ENCODE results near the gene AFF3.
"Not testable (repeated sequence)": the region's sequence is repeated elsewhere in the genome, so short reads cannot be mapped to it uniquely, and the experiment has no call there.

AFF3 gene

GRCh38 chr2:99694331-99694730 lies 448.1 kb downstream of the AFF3 start:
- no peak overlapping the region for H3K4me3 ChIP-seq (ENCODE audit: low read length)
- DNase-seq (ENCODE audit: low read depth, low spot score), result no peak

GRCh38 chr2:99692785-99693184 lies 449.6 kb downstream of the AFF3 start:
- H3K4me3 ChIP-seq (ENCODE audit: low read length), result no peak overlapping the region
- no peak for DNase-seq (ENCODE audit: low read depth, low spot score)

- DNase-seq (ENCODE audit: low read depth, low spot score), result no peak
- H3K4me3 ChIP-seq (ENCODE audit: low read length), result no peak overlapping the region
These were observed 450.5 kb downstream of the AFF3 start for GRCh38 chr2:99691926-99692325.

DNA sequence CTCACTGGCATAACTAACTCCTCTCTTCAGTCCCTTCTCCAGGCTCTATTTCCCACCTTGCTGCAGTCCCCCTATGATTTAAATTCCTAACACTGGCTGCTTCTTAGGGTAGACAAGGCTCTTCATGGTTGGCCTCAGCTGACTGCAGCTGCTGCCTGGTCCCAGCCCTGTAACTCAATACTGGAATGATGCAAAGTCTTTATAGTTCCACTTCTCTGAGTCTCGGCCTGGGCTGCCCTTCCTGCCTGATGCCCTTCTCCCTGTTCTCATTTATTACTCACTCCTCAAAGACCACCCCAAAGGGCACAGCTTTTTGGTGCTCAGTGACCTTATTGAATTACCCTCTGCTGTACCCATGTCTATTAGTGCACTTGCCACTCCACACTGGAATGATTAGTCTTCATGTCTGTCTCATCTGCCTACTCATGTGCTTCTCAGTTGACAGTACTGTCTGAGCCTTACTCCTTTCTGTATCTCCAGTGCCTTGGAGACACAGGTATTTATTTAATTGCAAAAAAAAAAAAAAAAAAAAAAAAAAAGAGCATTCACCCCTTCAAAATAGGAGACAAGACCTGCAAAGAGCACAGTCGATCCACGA lies 453.1 kb downstream of the AFF3 start:
- H3K4me3 ChIP-seq (ENCODE audit: low read length), result no peak overlapping the region
- DNase-seq (ENCODE audit: low read depth, low spot score), result no peak

DNA sequence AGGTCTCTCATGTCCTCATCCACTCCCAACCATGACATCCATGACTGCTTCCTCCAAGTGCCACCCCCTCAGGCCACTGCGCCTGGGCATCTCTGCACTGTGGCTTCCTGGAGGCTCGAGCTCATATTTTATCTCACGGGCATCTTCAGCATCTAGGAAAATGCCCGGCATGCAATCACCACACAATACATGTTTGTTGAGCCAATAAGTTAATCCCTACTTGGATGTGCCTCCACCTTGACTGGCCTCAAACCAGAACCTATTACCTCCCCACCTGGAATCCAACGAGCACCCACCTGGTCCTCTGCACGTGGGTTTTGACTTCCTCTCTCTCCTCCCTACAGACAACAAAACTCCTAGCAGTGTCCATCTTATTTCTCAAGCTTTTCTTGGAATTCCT lies 453.7 kb downstream of the AFF3 start:
- no peak for DNase-seq (ENCODE audit: low read depth, low spot score)
- H3K4me3 ChIP-seq (ENCODE audit: low read length), result no peak overlapping the region

- no peak for DNase-seq (ENCODE audit: low read depth, low spot score)
- no peak overlapping the region for H3K4me3 ChIP-seq (ENCODE audit: low read length)
These were observed 459.9 kb downstream of the AFF3 start for GRCh38 chr2:99682275-99683060.

DNA sequence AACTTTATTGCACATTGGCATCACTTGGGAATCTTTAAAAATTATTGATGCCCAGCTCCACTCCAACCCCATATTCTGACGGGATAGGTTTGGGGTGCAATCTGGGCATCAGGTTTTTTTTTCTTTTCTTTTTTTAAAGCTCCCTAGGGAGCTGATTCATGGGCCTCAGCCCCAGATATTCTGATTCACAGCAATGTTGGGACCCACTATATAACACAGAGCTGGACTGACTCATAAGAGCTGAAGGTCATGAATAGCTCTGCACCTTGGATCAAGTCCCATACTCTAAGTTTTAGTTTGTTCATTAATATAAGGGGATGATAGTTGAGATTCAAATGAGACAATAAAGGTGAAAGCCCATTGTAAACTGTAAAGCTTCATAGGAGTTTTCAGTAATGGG lies 461.4 kb downstream of the AFF3 start:
- no peak for DNase-seq (ENCODE audit: low read depth, low spot score)
- H3K4me3 ChIP-seq (ENCODE audit: low read length), result no peak overlapping the region

DNA sequence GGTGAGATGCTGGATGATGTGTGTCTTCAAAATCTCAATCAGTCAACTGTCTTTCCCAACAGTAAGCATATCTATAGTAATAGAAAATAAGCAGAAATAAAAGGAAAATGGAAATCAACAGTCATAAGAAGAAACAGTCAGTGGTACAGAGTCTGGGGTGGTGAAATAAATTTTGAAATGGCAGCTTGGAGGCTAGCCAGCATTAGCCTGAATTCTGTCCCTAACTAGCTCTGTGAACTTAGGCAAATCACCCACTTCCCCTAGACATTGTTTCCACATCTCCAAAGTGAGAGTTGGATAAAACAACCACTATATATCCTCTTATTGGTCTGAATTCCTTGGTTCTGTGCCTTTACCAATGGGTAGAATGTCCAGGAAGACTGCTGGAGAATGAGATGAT lies 462.9 kb downstream of the AFF3 start:
- no peak overlapping the region for H3K4me3 ChIP-seq (ENCODE audit: low read length)
- DNase-seq (ENCODE audit: low read depth, low spot score), result no peak

DNA sequence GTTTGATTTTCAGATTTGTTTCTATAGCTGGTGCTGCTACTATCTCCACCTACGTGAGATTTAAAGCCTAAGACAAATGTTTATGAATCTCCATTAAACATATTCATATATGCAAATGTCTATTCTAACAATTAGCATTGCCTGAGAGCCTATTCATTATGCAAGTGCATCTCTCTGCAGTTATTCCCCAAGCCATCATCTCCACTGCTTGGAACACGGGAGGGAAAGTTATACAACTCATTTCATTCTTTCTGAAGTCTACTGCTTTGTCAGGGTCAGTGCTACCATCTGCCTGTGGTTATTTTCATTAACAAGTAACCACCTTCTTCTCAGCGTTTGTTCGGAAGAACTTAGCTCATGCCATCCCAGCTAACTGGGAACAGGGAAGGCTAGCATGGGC lies 463.8 kb downstream of the AFF3 start:
- no peak overlapping the region for H3K4me3 ChIP-seq (ENCODE audit: low read length)
- no peak for DNase-seq (ENCODE audit: low read depth, low spot score)

DNA sequence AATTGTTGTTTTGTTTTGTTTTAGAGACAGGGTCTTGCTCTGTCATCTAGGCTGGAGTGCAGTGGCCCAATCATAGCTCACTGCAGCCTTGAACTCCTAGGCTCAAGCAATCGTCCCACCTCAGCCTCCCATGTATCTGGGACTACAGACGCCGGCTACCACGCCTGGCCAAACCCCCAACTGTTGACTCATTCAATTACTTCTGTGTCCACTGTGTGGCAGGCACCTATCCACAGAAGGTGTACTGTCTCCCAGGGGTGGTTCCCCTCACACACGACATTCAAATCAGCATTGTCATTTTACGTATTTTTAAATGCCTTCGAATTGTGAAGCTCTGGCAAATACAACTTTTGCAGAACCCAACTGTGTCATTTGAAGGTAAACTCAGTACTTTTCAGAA lies 464.6 kb downstream of the AFF3 start:
- no peak overlapping the region for H3K4me3 ChIP-seq (ENCODE audit: low read length)
- no peak for DNase-seq (ENCODE audit: low read depth, low spot score)

DNA sequence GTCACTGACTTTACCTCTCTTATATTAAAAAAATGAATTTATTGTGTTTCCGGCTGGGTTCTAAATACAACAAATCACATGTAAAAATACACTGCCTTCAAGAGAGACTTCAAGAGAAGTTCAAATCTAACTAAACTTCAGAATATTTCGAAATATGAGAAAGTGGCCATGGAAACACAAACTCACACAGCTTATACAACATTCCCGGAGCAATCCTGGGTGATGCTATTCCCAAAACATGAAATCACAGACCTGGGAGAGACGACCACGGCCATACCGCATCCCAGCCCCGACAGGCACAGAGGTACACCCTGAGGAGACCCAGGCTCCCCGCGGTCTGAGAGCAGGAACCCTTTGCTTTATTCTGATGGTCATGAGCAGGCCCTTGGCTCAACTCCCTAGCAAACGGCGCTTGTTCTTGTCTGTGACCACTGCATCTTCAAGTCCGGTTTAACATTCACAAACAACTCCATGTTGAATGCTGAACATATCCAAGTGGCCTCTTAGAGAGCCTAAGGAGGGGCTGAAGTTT lies 467.2 kb downstream of the AFF3 start:
- no peak for DNase-seq (ENCODE audit: low read depth, low spot score)
- no peak overlapping the region for H3K4me3 ChIP-seq (ENCODE audit: low read length)

GRCh38 chr2:99674090-99674489 lies 468.3 kb downstream of the AFF3 start:
- H3K4me3 ChIP-seq (ENCODE audit: low read length), result no peak overlapping the region
- no peak for DNase-seq (ENCODE audit: low read depth, low spot score)

DNA sequence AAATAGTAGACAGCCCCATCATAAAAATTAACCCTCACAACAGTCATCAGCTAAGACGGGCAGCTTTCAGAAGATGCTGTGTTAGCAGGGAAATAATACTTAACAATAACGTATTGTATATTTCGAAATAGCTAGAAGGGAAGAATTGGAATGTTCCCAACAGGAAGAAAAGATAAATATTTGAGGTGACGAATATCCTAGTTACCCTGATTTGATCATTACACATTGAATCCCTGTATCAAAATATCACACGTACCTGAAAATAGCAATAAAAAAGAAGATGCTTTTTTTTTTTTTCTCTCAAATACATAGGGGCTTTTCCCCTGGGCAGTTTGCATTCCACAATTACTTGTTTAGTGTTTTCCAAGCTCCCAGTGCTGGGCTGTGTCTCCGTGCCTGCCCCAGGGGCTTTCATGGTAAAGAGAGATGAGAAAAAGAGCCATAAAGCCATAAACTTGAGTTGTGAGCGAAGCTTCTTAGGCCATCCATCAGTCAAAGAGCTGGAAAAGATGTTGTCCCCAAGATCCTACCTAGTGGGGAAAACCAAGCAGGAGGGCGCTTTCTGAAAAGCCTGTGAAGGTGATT lies 469.5 kb downstream of the AFF3 start:
- no peak overlapping the region for H3K4me3 ChIP-seq (ENCODE audit: low read length)
- no peak for DNase-seq (ENCODE audit: low read depth, low spot score)

DNA sequence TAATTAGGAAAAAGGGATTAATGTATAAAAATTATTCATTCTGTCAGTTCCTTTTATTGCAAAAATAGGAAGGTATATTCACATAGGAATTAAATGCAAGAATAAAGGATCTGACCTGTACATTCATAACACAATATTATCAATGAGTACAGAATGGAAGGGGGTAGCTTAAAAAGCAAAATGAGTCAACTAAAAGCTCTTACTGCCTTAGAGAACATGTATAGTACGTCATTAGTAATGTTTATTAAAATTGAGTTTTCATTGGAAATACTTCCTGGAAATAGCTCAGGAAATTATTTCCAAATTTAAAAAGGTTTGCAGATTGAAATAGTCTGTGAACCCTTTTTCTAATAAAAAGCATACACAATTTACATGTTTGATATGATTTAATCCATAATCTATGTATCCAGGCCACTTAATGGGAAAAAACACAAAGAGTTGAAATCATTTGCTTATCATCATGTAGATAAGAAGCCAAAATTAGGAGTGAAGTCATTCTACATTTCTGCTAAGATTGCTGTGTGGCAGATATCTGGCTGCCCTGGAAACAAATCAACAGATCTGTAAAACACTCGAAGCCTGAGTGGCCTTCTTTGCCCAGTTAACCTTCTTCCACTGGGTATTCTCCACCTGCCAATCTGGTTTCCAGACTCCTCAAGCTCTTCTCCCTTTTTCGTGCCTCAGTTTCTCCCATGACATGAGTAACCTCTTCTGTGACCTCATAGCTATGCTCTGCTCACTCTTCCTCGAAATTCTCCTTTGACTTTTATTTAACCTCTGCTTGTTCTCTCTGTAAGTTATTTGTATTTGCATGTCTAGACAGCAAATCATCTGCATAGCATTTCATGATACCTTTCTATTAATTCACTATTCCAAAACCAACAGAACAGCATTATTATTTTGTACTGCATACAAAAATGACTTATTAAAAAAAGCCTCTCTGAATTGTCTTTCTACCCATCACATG lies 471.3 kb downstream of the AFF3 start:
- DNase-seq (ENCODE audit: low read depth, low spot score), result no peak
- no peak overlapping the region for H3K4me3 ChIP-seq (ENCODE audit: low read length)

DNA sequence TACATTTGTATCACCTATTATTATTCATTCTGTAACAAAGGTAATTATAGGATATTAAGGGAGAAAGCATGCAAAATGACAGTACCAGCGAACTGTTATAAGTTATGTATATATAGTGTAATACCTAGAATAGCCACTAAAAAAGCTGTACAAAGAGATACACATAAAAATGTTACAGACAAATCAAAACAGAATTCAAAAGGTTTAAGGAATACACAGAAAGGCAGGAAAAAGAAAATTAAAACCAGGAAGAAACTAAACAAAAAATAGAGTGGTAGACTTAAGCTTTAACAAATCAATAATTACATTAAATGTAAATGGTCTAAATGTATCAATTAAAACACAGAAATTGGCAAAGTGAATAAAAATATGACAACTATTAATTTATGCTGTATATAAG lies 476.1 kb downstream of the AFF3 start:
- no peak for DNase-seq (ENCODE audit: low read depth, low spot score)
- H3K4me3 ChIP-seq (ENCODE audit: low read length), result no peak overlapping the region

GRCh38 chr2:99663641-99664040 lies 478.7 kb downstream of the AFF3 start:
- DNase-seq (ENCODE audit: low read depth, low spot score), result no peak
- H3K4me3 ChIP-seq (ENCODE audit: low read length), result no peak overlapping the region

GRCh38 chr2:99662761-99663341 lies 479.5 kb downstream of the AFF3 start:
- no peak overlapping the region for H3K4me3 ChIP-seq (ENCODE audit: low read length)
- no peak for DNase-seq (ENCODE audit: low read depth, low spot score)

DNA sequence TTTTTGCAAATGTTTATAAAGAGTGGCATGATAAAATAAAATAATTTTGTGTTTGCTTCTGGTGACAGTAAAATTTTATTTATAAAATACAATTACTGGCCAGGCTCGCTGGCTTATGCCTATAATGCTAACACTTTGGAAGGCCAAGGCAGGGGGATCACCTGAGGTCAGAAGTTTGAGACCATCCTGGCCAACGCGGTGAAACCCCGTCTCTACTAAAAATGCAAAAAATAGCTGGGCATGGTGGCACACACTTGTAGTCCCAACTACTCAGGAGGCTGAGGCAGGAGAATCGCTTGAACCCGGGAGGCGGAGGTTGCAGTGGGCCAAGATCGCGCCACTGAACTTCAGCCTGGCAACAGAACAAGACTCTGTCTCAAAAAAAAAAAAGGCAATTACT lies 480.6 kb downstream of the AFF3 start:
- not testable (repeated sequence) for H3K4me3 ChIP-seq (ENCODE audit: low read length); DNase-seq (ENCODE audit: low read depth, low spot score)
